AG09309 (cell line): ENCODE measurements around the gene GRIK4.

ENCODE experiments used
- DNase-seq: peaks from one replicate; pipeline ENCODE4 v3.0.0-alpha.2; 2010; ENCODE audit warnings: low read depth
- H3K4me3 ChIP-seq: 2 replicates; pipeline ENCODE4 v1.5.1; 2011; ENCODE audit warnings: mild to moderate bottlenecking, low read depth, low read length, moderate library complexity; ENCODE audit not compliant: control insufficient read depth
- TF ChIP-seq, protein P1 (sequence below): IDR thresholded peaks from 2 replicates; pipeline ENCODE4 v1.5.1; 2011; ENCODE audit warnings: mild to moderate bottlenecking, low read depth, low read length, inconsistent platforms; ENCODE audit not compliant: insufficient read depth, control insufficient read depth; ENCODE audit errors: missing control alignments

GRIK4 gene

DNA sequence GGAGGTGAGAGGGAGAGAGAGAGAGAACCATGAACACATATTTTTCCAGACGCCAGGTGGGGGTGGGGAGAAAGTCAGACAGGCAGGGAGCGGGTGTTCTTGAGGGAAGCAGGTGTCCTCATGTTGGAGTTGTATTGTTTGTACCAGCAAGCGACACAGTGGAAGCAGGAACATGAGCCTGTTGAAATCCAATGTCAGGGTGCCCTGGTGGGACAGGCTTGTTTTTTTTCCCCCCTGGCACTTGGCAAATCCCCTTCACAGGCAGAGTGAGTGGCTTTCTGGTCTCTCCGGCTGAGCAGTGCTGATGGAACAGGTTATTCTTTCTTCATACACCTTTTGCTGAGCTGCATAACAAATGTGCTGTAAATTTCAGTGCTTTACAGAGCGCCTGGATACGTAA, 125.6 kb downstream of the GRIK4 start:
- TF ChIP-seq, protein P1, sequence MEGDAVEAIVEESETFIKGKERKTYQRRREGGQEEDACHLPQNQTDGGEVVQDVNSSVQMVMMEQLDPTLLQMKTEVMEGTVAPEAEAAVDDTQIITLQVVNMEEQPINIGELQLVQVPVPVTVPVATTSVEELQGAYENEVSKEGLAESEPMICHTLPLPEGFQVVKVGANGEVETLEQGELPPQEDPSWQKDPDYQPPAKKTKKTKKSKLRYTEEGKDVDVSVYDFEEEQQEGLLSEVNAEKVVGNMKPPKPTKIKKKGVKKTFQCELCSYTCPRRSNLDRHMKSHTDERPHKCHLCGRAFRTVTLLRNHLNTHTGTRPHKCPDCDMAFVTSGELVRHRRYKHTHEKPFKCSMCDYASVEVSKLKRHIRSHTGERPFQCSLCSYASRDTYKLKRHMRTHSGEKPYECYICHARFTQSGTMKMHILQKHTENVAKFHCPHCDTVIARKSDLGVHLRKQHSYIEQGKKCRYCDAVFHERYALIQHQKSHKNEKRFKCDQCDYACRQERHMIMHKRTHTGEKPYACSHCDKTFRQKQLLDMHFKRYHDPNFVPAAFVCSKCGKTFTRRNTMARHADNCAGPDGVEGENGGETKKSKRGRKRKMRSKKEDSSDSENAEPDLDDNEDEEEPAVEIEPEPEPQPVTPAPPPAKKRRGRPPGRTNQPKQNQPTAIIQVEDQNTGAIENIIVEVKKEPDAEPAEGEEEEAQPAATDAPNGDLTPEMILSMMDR: no peak
- DNase-seq: no peak
- no peak overlapping the region for H3K4me3 ChIP-seq

DNA sequence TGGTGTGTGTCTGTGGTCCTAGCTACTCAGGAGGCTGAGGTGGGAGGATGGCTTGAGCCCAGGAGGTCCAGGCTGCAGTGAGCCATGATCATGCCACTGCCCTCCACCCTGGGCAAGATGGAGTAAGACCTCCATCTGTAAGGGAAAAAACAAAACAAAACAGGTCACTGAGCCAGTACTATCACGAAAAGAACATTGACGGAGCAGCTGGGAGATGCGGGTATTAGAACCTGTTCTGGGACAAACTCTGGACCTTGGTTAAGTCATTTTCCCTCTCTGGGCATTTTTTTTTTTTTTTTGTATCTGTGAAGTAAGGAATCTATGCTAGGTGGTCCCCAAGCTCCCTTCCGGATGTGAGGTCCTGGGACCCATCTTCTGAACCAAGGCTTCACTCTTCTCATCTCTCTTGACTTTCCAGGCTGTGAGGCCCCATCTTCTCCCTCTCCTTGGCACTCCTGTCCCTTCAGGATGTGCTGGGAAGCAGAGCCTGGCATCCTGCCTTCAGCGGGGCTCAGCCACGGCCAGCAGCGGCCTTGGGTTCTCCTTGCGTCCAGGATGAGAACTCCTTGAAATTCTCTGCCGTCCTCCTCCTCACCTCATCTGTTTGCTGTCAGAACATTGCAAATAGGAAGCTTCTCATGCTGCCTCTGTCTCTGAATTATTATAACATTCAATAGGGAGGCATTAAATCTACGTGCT, 130.8 kb downstream of the GRIK4 start:
- DNase-seq: no peak
- TF ChIP-seq, protein P1: no peak

DNA sequence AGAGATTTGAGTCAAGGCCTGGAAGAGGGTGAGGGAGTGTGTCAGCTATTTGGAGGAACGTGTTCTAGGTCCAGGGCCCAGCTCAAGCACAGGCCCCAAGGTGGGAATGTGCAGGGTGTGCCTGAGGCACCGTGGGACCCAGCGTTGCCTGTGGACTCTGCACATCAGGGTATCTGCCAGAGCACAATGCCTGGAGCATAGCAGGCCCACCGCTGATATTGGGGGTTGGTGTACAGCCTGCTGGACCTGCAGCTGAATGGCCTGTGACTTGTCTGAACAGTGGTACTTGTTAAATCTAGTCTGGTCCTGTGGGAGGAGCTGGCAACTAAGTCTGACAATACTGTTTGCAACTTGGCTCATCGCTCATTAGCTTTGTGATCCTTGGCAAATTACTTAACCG, 131.7 kb downstream of the GRIK4 start:
- no peak for DNase-seq
- TF ChIP-seq, protein P1: no peak
- no peak overlapping the region for H3K4me3 ChIP-seq

More for the DNA sequence above, 130.8 kb downstream of the GRIK4 start:
- H3K4me3 ChIP-seq: no peak overlapping the region

DNA sequence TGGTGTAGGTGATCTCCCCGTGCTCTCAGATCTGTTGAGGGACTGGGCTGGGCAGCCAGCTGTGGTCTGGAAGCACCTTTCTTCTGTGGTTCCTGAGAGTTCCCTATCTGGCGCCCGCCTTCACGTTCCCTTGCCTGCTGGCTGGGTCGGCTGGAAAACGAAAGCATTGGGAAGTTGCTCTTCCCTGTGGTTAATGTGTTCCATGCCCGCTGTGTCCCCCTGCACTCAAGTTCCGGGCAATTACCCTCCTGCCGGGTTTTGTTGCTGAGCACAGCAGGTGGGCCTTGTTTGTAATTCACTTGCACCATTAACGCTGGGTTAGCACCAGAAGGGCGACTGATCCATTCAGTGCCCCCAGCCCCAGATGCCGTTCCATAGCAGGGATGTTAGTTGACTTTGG, 134.1 kb downstream of the GRIK4 start:
- TF ChIP-seq, protein P1: no peak
- no peak for DNase-seq
- no peak overlapping the region for H3K4me3 ChIP-seq

DNA sequence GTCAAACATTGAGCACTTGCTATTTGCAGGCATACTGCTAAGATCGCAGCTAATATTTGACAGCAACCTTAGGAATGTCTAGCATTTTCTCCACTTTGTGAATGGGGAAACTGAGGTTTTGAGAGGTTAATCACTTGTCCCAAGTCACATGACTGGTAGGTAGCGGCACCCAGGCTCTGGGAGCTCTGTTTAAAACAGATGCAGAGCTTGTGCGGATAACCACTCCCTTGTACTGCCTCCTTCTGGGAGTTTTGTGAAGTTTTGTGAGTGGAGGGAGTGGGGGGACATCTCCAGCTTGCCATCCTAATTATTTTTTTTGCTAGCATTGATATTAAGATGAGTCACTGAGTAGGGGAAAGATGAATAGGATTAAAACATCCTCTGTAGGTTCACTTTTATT, 134.7 kb downstream of the GRIK4 start:
- no peak for DNase-seq
- TF ChIP-seq, protein P1: no peak
- H3K4me3 ChIP-seq: no peak overlapping the region

DNA sequence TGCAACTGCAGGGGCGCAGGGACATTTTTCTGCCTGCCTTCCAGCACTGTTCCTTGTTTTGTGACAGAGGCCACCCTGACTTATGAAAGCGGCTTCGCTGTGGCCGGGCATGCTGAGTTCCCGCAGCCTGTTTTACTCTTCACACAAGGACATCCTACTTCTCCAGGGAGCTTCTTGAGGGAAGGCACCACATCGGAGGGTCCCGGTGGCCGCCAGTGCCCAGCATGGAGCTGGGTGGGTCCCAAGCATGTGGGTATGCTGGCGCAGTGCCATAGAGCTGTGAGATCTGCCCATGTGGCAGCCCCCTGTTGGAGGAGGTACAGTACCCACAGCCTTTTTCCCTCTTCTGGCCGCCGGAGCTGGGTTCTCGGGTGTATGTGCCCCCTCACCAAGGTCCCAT, 136.1 kb downstream of the GRIK4 start:
- no peak for DNase-seq
- no peak overlapping the region for H3K4me3 ChIP-seq
- TF ChIP-seq, protein P1: no peak
